GM18858 (cell line): Measurements from ENCODE around the gene MARCKS.

Experiments
- ATAC-seq: cut with Tn5 transposase; IDR thresholded peaks from one replicate; pipeline ENCODE4 v1.9.1; 2021; ENCODE audit not compliant: unreplicated experiment

MARCKS gene

GRCh38 chr6:113856625-113857555 is at the start of gene MARCKS:
MARCKS (plus strand) TSS chr6:113857345; CDS start chr6:113857746, 401 bp downstream.
- peak; percentile 28 for ATAC-seq

DNA sequence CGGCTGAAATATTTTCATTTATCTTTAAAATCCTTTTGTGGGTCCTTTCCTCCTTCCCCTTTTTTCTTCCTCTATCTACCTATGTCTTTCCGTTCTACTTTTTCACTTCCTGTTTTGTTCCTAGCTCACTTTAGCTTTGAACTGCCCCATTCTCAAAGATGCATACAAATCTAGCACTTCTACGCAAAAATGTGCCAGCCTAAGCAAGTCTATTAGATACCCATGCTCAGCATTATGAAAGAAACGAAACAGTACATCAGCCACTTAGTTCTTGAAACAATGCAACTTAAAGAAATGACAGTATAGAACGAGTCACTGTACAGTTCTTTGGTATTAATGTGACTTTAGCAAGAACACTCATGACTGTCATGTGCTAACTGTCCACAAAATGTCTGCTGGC is 47.3 kb upstream of the MARCKS start:
- peak; percentile 56 for ATAC-seq

DNA sequence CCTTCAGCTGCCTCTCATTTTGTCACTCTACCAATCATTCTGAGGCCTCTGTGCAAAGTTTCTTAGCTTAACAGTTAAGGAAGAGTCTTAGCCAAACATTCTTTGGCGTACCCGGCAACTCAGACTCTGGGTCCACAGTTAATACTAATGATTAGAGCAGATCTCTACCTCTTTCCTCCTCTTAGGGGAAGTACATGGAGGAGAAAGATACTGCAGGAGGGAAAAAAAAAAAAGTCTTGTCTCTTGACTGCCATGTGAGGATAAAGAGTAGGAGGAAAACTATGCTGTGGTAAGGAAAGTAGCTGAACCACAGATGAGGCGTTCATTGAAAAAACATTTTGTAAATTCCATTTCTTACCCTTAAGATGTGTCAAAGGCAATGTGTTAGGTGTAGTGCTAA is 44.0 kb upstream of the MARCKS start:
- no peak for ATAC-seq

GRCh38 chr6:113818578-113818977 is 38.6 kb upstream of the MARCKS start:
- no peak for ATAC-seq

GRCh38 chr6:113819169-113819830 is 37.8 kb upstream of the MARCKS start:
- no peak for ATAC-seq

GRCh38 chr6:113820761-113821160 is 36.4 kb upstream of the MARCKS start:
- no peak for ATAC-seq

GRCh38 chr6:113821445-113821844 is 35.7 kb upstream of the MARCKS start:
- ATAC-seq, result no peak

- ATAC-seq, result no peak
These were observed 33.2 kb upstream of the MARCKS start for GRCh38 chr6:113823916-113824315.

DNA sequence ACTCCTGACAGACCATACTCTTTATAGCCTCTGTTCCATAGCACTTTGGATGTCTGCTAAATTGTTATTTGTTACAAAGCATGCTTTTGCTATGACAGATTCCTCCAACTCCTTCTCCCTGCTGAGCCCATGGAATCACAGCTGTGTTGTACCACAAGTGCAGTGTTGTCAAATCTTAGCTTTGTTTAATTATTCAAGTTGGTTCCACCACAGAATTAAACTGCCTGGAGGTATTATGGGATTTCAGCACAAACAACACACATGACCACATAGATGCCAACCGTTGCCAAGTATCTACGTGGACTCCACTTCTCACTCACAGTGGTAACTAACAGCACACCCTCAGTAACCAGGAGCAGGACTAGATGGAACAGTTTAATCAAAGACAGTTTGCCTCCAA is 32.7 kb upstream of the MARCKS start:
- ATAC-seq, result no peak

DNA sequence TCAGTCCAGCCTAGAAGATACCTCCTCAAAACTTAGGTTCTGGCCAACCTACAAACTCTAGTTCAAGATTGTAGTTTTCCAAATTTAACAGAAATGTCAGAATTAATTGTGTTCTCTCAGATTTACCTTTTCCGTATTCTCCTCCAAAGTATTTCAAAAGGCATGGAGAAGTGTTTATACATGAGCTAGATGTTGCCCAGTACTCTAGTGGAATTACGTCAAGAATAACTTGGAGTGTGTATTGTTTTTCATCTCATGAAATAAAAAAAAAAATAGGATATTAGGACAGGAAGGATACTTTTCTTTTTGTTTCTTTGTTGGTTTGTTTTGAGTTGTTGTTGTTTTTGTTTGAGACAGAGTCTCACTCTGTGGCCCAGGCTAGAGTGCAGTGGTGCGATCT is 32.3 kb upstream of the MARCKS start:
- no peak for ATAC-seq

DNA sequence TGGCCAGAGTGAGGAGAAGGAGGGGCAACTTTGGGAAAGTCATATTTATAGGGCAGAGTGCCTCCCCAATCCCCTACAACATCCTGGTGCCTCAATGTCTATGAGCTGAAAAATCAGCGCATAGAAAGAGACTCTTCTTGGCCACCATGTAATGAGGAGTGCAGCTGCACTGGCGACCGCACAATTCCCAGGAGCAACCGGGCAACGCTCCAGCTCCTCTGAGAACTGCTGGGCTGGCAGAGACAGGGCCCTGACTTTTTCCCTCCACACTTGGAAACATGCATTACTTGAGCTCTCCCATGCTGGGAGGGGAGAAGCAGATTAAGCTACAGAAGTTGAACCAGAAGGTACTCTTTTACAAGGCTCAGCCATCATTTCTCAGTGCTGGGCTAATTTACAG is 31.4 kb upstream of the MARCKS start:
- ATAC-seq, result no peak

- no peak for ATAC-seq
These were observed 28.0 kb upstream of the MARCKS start for GRCh38 chr6:113828984-113829695.

DNA sequence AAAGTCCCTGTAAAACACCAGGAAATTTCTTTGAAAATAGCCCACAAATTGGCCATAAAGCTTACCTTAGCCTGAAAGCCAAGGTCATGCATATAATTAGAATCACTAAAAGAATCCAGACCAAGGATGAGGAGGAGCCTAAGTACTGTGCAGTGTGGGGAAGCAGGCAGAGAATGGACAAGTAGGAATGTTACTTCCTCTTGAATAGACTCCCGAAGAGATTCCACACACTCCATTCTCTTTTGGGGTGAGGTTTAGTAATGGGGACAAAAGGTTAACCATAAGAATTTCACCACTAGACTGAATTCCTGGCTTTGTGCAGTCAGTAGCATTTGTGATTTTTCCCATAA is 27.5 kb upstream of the MARCKS start:
- no peak for ATAC-seq

DNA sequence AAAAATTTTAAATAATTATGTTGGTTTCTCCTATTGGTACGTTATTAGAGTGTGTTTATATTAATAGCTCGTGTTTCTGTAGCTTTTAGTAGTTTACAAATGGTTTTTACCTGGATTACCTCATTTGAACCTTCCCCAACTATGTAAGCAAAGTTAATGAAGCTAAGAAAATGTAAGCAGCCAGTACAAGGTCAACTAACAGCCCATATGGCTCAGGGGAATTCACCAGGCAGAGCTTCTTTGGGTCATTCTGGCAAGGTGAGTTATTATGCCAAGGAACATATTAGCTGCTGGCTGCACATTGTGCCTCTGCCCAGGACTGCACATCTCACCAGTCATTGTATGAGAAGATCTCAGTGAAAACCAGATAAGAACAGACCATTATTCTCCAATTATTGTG is 27.0 kb upstream of the MARCKS start:
- ATAC-seq, result no peak

GRCh38 chr6:113833537-113833936 is 23.6 kb upstream of the MARCKS start:
- no peak for ATAC-seq

DNA sequence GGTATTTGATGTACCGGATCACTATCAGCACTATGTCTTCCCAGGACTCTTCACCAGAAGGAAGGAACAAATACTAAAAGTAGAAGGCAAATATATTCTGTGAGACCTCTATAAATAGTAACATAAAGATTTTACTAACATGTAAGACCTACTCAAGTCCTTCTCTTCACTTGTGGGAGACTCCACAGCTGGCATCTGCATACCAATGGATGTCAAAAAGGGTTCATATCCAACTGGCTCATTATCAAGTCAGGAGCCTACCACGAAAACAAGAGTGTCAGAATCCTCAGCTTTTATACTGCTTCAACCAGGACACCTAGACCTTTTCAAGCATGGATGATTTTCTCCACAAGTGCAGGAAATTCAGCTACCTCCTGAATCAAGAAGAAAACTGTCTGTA is 20.0 kb upstream of the MARCKS start:
- ATAC-seq, result no peak

- ATAC-seq, result peak; percentile 70
These were observed 15.0 kb upstream of the MARCKS start for GRCh38 chr6:113842165-113842564.

DNA sequence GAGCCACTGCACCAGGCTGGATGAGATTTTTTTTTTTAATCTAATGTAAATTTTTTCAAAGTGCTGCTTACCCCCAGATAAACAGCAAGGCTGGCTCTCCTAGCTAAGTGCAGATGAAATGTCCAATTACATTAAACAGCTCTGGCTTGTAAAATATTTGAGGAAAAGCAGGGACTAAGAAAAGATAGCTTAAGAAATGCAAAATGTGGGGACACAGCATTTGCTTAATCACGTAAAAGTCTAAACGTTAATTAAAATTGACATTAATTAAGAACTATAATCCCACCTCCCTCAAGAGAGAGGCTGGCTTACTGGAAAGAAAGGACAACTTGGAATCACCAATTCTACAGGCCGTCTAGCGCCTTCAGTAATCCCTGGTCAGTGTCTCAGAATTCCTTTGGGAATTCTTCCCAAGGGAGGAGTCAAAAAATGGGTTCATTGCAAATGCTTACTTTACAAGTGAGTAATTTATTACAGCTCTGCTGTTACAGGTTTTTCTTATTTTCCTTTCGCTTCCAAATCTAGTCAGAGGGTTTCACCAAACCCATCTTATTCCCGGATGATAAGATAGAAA is 13.6 kb upstream of the MARCKS start:
- ATAC-seq, result no peak

- no peak for ATAC-seq
These were observed 10.6 kb upstream of the MARCKS start for GRCh38 chr6:113846577-113846976.

DNA sequence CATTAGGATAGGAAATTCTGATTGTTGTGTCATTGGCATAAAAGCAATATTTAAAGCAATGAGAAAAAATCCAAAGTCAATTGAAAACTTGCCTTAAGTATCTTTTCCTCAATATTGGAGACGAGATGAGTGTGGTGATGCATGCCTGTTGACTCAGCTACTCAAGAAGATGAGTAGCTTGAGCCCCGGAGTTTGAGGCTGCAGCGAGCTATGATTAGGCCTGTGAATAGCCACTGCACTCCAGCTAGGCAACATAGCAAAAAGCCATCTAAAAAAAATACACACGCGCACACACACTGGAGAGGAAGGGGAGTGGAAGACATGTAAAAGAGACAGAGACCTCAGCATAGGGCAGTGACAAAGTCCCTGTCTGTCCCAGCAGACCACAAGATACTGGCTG is 9.7 kb upstream of the MARCKS start:
- ATAC-seq, result no peak

DNA sequence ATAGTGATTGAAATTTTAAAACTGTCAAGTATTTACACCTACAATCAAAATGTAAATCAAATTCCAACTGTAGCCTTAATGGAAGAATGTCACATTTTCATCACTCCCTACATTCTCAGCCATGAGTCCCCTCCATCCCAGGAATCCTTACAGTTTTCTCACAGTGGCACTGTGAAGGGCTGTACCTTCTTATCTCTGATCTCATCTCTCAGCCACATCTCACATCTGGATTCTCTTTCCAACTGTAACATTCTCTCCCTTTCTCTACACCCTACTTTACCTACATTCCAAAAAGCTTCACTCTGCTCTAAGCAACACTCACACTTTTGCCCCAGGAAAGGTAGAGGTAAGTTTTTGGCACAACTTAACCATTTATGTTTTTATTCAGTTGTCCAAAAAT is 8.9 kb upstream of the MARCKS start:
- no peak for ATAC-seq
